Stimulated activated CD8-positive, alpha-beta memory T cell treated with anti-CD3 and anti-CD28 coated beads, Interleukin-2, amount 100 ng/mL, for 1 hour (primary cell): ENCODE measurements around the gene USP19.

Source experiments
- DNase-seq, 2 donors: peaks; one replicate each; pipeline ENCODE4 v3.0.0-alpha.2; 2020; ENCODE audit warnings: low read depth in 2 of 2

USP19 gene

GRCh38 chr3:49104427-49105291, 16.0 kb downstream of the USP19 start, which contains the start of gene QARS1:
TSS of gene QARS1 (minus strand) at chr3:49104757. CDS start at chr3:49104733, 24 bp downstream.
- peak; percentile 73 to 77 for DNase-seq

GRCh38 chr3:49104052-49104426, 16.6 kb downstream of the USP19 start:
- DNase-seq = no peak

- DNase-seq = no peak
Measured at GRCh38 chr3:49100046-49100615, 20.5 kb downstream of the USP19 start.

- no peak for DNase-seq
Measured at GRCh38 chr3:49098910-49099630, 21.6 kb downstream of the USP19 start.

GRCh38 chr3:49098429-49098828, 22.2 kb downstream of the USP19 start:
- no peak for DNase-seq

GRCh38 chr3:49093853-49094767, 26.5 kb downstream of the USP19 start, which contains the start of gene QRICH1:
TSS of gene QRICH1 (minus strand) at chr3:49094071. CDS start at chr3:49077017, 17,054 bp downstream.
- peak; percentile 88 to 91 for DNase-seq

- peak; percentile 56 to 58 for DNase-seq
Measured at GRCh38 chr3:49092938-49093852, 27.4 kb downstream of the USP19 start.

GRCh38 chr3:49081429-49081828, 39.2 kb downstream of the USP19 start:
- no peak for DNase-seq

GRCh38 chr3:49079270-49079669, 41.4 kb downstream of the USP19 start:
- DNase-seq = no peak

GRCh38 chr3:49076646-49077045, 44.0 kb downstream of the USP19 start:
- no peak for DNase-seq

- no peak for DNase-seq
Measured at GRCh38 chr3:49076116-49076515, 44.5 kb downstream of the USP19 start.
